ENCODE data around the gene C11orf91.

GRCh38 chr11:33655842-33656600 is 44.6 kb downstream of the C11orf91 start:
- TF ChIP-seq POLR2AphosphoS5 (IDR thresholded peaks at IDR 0.05) (no peak), CTCF (IDR thresholded peaks at IDR 0.05) (no peak), POLR2A (IDR thresholded peaks at IDR 0.05) (no peak)
